Stimulated activated CD4-positive, alpha-beta T cell treated with anti-CD3 and anti-CD28 coated beads, Interleukin-2, amount 100 ng/mL, for 48 hours (primary cell): ENCODE measurements around the gene CASQ1.

Source experiments
- DNase-seq, 2 donors: peaks; one replicate each; pipeline ENCODE4 v3.0.0-alpha.2; 2020

CASQ1 gene

GRCh38 chr1:160169553-160170399, 20.6 kb upstream of the CASQ1 start:
- no peak for DNase-seq

- no peak for DNase-seq
Observed at GRCh38 chr1:160171354-160171753, 19.0 kb upstream of the CASQ1 start.

DNA sequence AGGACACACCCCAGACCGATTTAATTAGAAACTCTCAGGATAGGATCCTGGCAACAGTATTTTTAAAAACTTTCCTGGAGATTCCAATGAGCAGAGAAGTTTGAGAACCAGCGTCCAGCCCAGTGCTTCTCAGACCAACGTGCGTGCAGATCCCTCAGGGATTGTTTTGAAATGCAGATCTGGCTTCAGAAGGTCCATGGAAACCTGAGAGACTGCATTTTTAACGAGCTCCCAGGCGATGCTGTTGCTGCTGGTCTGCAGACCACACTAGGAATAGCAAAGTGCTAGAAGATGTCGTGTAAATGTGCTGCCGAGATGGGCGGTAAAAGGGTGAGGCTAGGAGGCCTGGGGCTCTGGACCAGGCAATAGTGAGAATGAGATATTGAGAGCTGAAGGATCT, 18.4 kb upstream of the CASQ1 start:
- no peak for DNase-seq

- DNase-seq = no peak
Observed at GRCh38 chr1:160177231-160177630, 13.1 kb upstream of the CASQ1 start.

DNA sequence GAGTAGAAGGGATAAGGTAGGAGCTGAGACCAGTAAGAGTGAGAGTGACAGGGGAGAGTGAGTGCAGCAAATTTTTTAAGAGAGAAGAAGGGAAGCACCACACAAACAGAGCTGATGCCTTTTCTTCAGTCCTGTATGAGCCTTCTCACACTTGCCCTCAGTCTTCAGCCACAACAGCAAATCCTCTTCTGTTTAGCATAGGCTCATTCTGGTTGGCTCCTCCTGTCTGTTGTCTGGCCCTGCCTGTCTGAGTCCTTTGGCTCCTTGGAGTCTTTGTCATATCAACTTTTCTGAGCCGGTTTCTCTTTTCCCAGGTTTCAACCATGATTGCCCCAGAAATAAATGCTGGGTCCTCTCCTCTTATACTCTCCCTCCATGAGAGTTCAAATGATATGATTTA, 12.7 kb upstream of the CASQ1 start:
- DNase-seq = no peak

- DNase-seq = no peak
Observed at GRCh38 chr1:160178731-160179130, 11.6 kb upstream of the CASQ1 start.

- no peak for DNase-seq
Observed at GRCh38 chr1:160179336-160179735, 11.0 kb upstream of the CASQ1 start.

DNA sequence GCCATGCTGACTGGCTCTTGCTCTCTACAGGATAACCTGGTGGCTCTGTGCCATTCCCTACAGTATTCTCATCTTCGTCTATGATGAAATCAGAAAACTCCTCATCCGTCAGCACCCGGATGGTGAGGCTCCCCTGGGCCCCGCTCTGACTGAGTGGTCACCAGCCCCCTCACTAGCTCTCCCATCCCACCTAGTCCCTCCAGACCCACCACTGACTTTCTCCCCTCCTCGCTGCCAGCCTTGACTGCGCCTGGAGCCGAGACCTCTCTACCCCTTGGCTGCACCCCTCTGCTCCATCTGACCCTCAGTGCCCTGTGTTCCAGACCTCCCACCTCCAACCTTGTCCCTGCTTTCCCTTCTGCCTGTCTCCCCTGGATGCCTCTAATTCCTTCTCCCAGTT, 4.1 kb upstream of the CASQ1 start:
- no peak for DNase-seq

- DNase-seq = no peak
Observed at GRCh38 chr1:160186729-160187128, 3.6 kb upstream of the CASQ1 start.

DNA sequence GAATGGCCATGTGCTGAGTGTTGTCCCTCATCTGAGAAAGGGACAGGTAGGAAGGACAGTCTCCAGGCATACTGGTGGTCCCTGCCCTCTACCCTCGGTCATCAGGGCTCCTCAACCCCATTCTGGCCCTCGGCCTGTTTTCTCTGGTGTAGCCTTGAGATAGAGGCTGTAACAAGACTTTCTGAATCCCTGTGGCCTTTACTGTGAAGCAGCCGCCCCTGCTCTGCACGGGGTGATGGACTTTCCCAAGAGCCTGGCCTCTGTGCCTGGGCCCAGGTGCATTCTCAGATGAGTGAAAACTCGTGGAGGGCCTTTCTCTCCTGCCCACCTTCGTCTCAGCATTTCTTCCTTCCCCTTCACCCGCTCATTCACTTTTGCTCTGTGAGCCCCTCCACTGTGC, 3.0 kb upstream of the CASQ1 start:
- DNase-seq = no peak

- DNase-seq = no peak
Observed at GRCh38 chr1:160188341-160188740, 2.0 kb upstream of the CASQ1 start.

- no peak for DNase-seq
Observed at GRCh38 chr1:160191756-160192155, 1.4 kb downstream of the CASQ1 start.

DNA sequence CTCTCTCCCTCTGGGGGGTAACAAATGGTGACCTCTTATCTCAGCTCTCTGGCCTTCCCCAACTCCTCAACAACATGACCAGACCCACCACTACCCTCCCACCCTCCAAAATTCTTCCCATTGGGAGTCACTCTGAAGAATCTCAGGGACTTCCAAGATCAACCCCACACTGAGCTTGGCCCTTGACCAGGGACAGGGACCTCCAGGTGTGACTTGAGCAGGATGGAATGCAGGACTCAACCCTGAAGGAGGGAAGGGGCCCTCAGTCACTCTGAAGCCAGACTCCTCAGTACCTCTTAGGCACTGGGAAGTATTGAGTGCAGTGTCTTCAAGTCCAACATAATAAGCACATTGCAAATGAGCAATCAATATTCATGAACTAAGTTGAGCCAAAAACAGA, 1.9 kb downstream of the CASQ1 start:
- DNase-seq = no peak

DNA sequence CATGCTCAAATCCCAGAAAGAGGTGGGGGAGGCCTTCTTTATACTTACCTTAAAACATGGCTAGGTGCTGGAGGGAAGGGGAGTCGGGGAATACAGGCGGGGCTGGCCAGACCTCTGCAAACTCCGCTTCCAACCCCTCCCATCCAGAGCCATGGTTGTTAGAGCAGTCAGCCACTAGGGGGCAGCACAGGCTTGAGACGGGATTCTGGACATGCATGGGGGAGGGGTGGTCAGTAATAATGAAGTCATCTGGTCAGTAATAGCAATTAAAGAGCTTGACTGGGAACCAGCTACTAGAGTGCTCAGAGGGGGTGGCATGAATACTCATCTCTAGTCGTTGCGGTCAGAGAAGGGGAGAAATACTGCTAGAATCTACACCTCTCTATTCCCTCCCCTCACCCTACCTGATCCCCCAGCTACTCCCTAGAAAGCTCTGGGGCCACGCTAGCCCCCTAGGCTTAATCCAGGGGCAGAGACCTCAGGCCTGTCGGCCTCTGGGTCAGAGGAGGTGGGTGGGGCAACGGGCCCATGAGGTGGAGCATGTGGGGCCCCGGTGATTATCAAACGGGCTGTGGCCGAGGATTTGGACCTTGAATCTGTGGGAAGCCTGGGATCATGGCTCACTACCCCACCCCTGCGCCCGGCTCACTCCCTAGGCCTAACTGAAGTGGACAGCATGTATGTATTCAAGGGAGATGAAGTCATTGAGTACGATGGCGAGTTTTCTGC, 2.9 kb downstream of the CASQ1 start:
- peak; percentile 85 to 88 for DNase-seq

GRCh38 chr1:160193832-160194736, 3.7 kb downstream of the CASQ1 start:
- DNase-seq = no peak

GRCh38 chr1:160194737-160195059, 4.3 kb downstream of the CASQ1 start:
- no peak for DNase-seq

DNA sequence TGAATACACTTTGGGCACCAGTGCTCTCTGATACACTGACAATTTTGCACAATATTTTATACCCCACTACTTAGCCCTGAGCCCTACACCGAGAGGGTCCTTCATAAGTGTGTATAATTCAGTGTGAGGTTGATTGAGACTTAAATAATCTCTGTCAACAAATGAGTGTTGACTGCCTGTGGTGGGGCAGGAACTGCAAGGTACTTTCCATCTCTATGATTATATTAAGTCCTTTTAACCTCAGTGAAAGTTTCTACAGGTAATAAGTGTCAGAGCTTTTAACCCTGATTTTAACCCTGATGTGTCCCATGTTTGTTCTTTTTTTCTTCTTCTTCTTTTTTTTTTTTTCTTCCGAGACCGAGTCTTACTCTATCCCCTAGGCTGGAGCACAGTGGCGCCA, 5.8 kb downstream of the CASQ1 start:
- no peak for DNase-seq

- DNase-seq = no peak
Observed at GRCh38 chr1:160197231-160197630, 6.9 kb downstream of the CASQ1 start.

DNA sequence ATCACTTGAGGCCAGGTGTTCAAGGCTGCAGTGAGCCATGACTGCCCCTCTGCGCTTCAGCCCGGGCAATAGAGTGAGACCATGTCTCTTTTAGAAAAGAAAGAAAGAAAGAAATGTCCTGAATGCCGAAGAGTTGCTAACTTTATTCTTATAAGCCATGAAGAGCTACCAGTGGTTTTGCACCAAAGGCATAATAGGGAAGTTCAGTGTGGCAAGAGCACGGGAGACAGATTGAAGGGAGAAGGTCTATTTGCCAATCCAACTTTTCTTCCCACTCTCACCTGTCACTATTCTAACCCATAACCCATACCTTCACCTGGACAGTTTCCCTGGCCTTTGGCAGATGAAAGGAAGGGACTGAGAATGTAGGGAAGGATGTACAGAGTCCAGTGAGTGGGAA, 10.4 kb downstream of the CASQ1 start:
- no peak for DNase-seq

DNA sequence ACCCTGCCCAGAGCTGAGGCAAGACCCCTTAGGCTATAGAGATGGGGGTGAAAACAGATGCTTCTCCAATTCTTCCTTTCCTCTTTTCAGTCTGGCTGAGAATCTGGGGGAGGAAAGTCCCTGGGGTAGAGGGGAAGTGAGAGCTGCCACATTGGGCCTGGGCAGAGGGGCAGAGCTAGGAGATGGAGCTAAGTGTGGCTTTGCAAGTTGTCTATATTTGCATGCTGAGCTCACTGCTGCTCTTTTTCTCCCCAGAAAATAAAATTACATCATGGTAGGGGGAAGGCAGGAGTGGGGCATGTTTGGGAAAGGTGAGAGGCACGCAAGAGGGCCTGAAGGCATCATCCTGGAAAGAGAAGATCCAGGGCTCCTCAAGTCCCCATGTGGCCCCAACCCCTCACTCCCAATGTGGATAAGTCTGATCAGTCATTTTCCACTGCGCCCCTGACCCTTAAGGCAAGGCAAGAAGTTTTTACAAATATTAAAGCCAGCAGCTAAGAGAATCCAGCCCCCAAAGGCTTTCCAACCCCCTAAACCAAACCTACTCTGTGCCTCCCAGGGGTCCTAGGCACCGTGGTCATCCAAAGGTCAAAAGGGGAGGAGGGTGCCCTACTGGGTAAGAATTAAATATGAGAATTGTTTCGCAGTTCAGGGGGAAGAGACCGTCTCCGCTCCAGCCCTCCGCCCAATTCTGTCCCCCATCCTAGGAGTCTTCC, 14.3 kb downstream of the CASQ1 start:
- DNase-seq = no peak

DNA sequence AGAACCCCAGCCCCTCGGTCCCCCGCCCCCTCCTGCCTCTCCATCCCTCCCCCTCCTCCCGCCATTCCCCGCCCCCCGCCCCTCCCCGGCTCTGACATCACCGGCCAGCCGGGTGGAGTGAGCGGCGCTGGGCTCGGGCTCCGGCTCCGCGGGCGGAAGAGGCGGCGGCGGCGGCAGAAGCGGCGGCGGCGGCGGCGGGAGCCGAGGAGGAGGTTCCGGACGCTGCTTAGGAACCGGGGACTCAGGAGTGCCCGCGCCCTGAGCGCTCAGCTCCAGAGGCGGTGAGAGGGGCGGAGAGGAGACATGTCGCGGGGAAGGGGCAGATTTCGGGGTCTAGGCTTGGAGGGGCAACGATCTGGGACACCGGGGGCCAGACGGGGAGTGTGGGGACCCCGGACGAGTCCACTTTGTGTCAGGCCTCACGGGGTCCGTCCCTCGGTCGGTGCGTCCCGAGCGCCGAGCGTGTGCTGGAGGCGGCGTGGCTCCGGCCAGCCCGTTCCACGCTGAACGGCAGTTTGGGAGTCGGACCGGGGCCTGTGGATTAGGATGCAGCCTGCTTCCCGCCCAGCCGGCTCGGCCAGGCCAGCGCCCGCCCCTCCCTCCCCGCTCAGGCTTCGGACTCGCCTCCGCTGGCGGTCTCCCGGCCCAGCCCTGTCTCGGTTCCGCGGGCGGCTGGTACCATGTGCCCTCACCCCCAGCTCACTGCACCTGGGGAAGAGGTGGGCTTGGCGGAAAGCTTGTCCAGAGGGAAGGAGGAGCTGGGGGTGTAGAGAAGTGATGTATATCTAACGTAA, 15.1 kb downstream of the CASQ1 start, which contains the start of gene PEA15:
Gene PEA15, plus strand, starts transcription at position 143 of the 794 bp plus-strand sequence. CDS start 6,161 bp downstream, outside the sequence.
- DNase-seq = peak; percentile 59 to 65

- peak; percentile 36 to 44 for DNase-seq
Observed at GRCh38 chr1:160206036-160206389, 15.6 kb downstream of the CASQ1 start.
